ENCODE data around the gene MGLL.
"Not testable (repeated sequence)": the region's sequence is repeated elsewhere in the genome, so short reads cannot be mapped to it uniquely, and the experiment has no call there.

Gene MGLL

GRCh38 chr3:127684871-127685707, 137.2 kb downstream of the MGLL start:
- H3K36me3 ChIP-seq (ENCODE audit: insufficient read depth, low read length), result no peaks in the 10 kb centered on the region
- H3K9me3 ChIP-seq (ENCODE audit: control insufficient read depth, insufficient read depth, low read length), result no peaks in the 10 kb centered on the region
- peaks cover 5% of the 10 kb centered on the region; the same call in 1 of the 2 replicates for H3K4me1 ChIP-seq (ENCODE audit: insufficient read depth, low read length)
- no peak overlapping the region for H3K9ac ChIP-seq (ENCODE audit: low read depth, low read length)

GRCh38 chr3:127682561-127682960, 139.8 kb downstream of the MGLL start:
- no peaks in the 10 kb centered on the region for H3K36me3 ChIP-seq (ENCODE audit: insufficient read depth, low read length)
- no peaks in the 10 kb centered on the region for H3K9me3 ChIP-seq (ENCODE audit: control insufficient read depth, insufficient read depth, low read length)
- no peaks in the 10 kb centered on the region; the same call in 1 of the 2 replicates for H3K4me1 ChIP-seq (ENCODE audit: insufficient read depth, low read length)
- H3K9ac ChIP-seq (ENCODE audit: low read depth, low read length), result no peak overlapping the region

GRCh38 chr3:127682175-127682554, 140.2 kb downstream of the MGLL start:
- H3K9me3 ChIP-seq (ENCODE audit: control insufficient read depth, insufficient read depth, low read length); H3K4me1 ChIP-seq (ENCODE audit: insufficient read depth, low read length); H3K36me3 ChIP-seq (ENCODE audit: insufficient read depth, low read length); H3K9ac ChIP-seq (ENCODE audit: low read depth, low read length): not testable (repeated sequence)

- Histone ChIP-seq H3K9me3 (ENCODE audit: control insufficient read depth, insufficient read depth, low read length) (no peaks in the 10 kb centered on the region), H3K9ac (ENCODE audit: low read depth, low read length) (no peak overlapping the region), H3K36me3 (ENCODE audit: insufficient read depth, low read length) (no peaks in the 10 kb centered on the region), H3K4me1 (ENCODE audit: insufficient read depth, low read length) (no peaks in the 10 kb centered on the region; the same call in 1 of the 2 replicates)
These were observed 141.5 kb downstream of the MGLL start for GRCh38 chr3:127680798-127681221.

GRCh38 chr3:127680146-127680661, 142.1 kb downstream of the MGLL start:
- H3K4me1 ChIP-seq (ENCODE audit: insufficient read depth, low read length), result no peaks in the 10 kb centered on the region; the same call in 1 of the 2 replicates
- H3K9ac ChIP-seq (ENCODE audit: low read depth, low read length), result no peak overlapping the region
- H3K36me3 ChIP-seq (ENCODE audit: insufficient read depth, low read length), result no peaks in the 10 kb centered on the region
- H3K9me3 ChIP-seq (ENCODE audit: control insufficient read depth, insufficient read depth, low read length), result no peaks in the 10 kb centered on the region

GRCh38 chr3:127679534-127680145, 142.7 kb downstream of the MGLL start:
- no peaks in the 10 kb centered on the region for H3K36me3 ChIP-seq (ENCODE audit: insufficient read depth, low read length)
- H3K4me1 ChIP-seq (ENCODE audit: insufficient read depth, low read length), result no peaks in the 10 kb centered on the region; the same call in 1 of the 2 replicates
- H3K9ac ChIP-seq (ENCODE audit: low read depth, low read length), result no peak overlapping the region
- no peaks in the 10 kb centered on the region for H3K9me3 ChIP-seq (ENCODE audit: control insufficient read depth, insufficient read depth, low read length)

GRCh38 chr3:127678611-127679533, 143.4 kb downstream of the MGLL start:
- H3K9ac ChIP-seq (ENCODE audit: low read depth, low read length), result no peak overlapping the region
- no peaks in the 10 kb centered on the region; the same call in 1 of the 2 replicates for H3K4me1 ChIP-seq (ENCODE audit: insufficient read depth, low read length)
- no peaks in the 10 kb centered on the region for H3K9me3 ChIP-seq (ENCODE audit: control insufficient read depth, insufficient read depth, low read length)
- no peaks in the 10 kb centered on the region for H3K36me3 ChIP-seq (ENCODE audit: insufficient read depth, low read length)

GRCh38 chr3:127678315-127678599, 144.1 kb downstream of the MGLL start:
- Histone ChIP-seq H3K9me3 (ENCODE audit: control insufficient read depth, insufficient read depth, low read length) (no peaks in the 10 kb centered on the region), H3K9ac (ENCODE audit: low read depth, low read length) (no peak overlapping the region)

GRCh38 chr3:127677541-127678314, 144.6 kb downstream of the MGLL start:
- Histone ChIP-seq H3K36me3 (ENCODE audit: insufficient read depth, low read length) (no peaks in the 10 kb centered on the region), H3K4me1 (ENCODE audit: insufficient read depth, low read length) (no peaks in the 10 kb centered on the region; the same call in 1 of the 2 replicates), H3K9me3 (ENCODE audit: control insufficient read depth, insufficient read depth, low read length) (no peaks in the 10 kb centered on the region), H3K9ac (ENCODE audit: low read depth, low read length) (no peak overlapping the region)

More at GRCh38 chr3:127678315-127678599, 144.1 kb downstream of the MGLL start:
- Histone ChIP-seq H3K36me3 (ENCODE audit: insufficient read depth, low read length) (no peaks in the 10 kb centered on the region), H3K4me1 (ENCODE audit: insufficient read depth, low read length) (no peaks in the 10 kb centered on the region; the same call in 1 of the 2 replicates)

GRCh38 chr3:127676921-127677351, 145.4 kb downstream of the MGLL start:
- Histone ChIP-seq H3K9ac (ENCODE audit: low read depth, low read length) (no peak overlapping the region), H3K36me3 (ENCODE audit: insufficient read depth, low read length) (no peaks in the 10 kb centered on the region), H3K9me3 (ENCODE audit: control insufficient read depth, insufficient read depth, low read length) (no peaks in the 10 kb centered on the region), H3K4me1 (ENCODE audit: insufficient read depth, low read length) (no peaks in the 10 kb centered on the region)

GRCh38 chr3:127676456-127676855, 145.9 kb downstream of the MGLL start:
- H3K9me3 ChIP-seq (ENCODE audit: control insufficient read depth, insufficient read depth, low read length), result no peaks in the 10 kb centered on the region
- H3K9ac ChIP-seq (ENCODE audit: low read depth, low read length), result no peak overlapping the region
- H3K4me1 ChIP-seq (ENCODE audit: insufficient read depth, low read length), result no peaks in the 10 kb centered on the region
- no peaks in the 10 kb centered on the region for H3K36me3 ChIP-seq (ENCODE audit: insufficient read depth, low read length)

GRCh38 chr3:127675651-127676391, 146.5 kb downstream of the MGLL start:
- no peaks in the 10 kb centered on the region for H3K4me1 ChIP-seq (ENCODE audit: insufficient read depth, low read length)
- no peak overlapping the region for H3K9ac ChIP-seq (ENCODE audit: low read depth, low read length)
- no peaks in the 10 kb centered on the region for H3K36me3 ChIP-seq (ENCODE audit: insufficient read depth, low read length)
- H3K9me3 ChIP-seq (ENCODE audit: control insufficient read depth, insufficient read depth, low read length), result no peaks in the 10 kb centered on the region

- no peaks in the 10 kb centered on the region for H3K4me1 ChIP-seq (ENCODE audit: insufficient read depth, low read length)
These were observed 147.5 kb downstream of the MGLL start for GRCh38 chr3:127674790-127675189.

More at GRCh38 chr3:127674790-127675189, 147.5 kb downstream of the MGLL start:
- no peaks in the 10 kb centered on the region for H3K36me3 ChIP-seq (ENCODE audit: insufficient read depth, low read length)
- H3K9ac ChIP-seq (ENCODE audit: low read depth, low read length), result no peak overlapping the region
- no peaks in the 10 kb centered on the region for H3K9me3 ChIP-seq (ENCODE audit: control insufficient read depth, insufficient read depth, low read length)

Data from ES-I3 (cell line).